Chondrocyte (in vitro differentiated cells): Measurements from ENCODE around the gene MMP17. TPM values are rescaled to one million over a fixed set of nuclear protein-coding genes. Genes with fewer than 3 reads are reported as not detected.

Source experiments
- DNase-seq: peaks from one replicate; pipeline ENCODE4 v3.0.0; 2021; ENCODE audit warnings: mixed read lengths, low spot score
- H3K27ac Mint-ChIP-seq: one replicate; pipeline ENCODE4 v1.8.0; 2021; ENCODE audit warnings: mild to moderate bottlenecking, moderate library complexity, mixed read lengths; ENCODE audit not compliant: unreplicated experiment
- H3K27me3 Mint-ChIP-seq: 2 replicates; pipeline ENCODE4 v1.8.0; 2021; ENCODE audit warnings: low read depth, mixed read lengths
- H3K36me3 Mint-ChIP-seq: 2 replicates; pipeline ENCODE4 v1.8.0; 2021; ENCODE audit warnings: low read depth, mixed read lengths
- H3K4me1 Mint-ChIP-seq: 2 replicates; pipeline ENCODE4 v1.8.0; 2021; ENCODE audit warnings: low read depth, mild to moderate bottlenecking, mixed read lengths
- H3K4me3 Mint-ChIP-seq: one replicate; pipeline ENCODE4 v1.8.0; 2021; ENCODE audit warnings: mild to moderate bottlenecking, moderate library complexity, mixed read lengths; ENCODE audit not compliant: unreplicated experiment
- H3K9me3 Mint-ChIP-seq: 2 replicates; pipeline ENCODE4 v1.8.0; 2021; ENCODE audit warnings: low read depth, mixed read lengths
- total RNA-seq: library from RNA; stranded (reverse); gene quantifications from 3 replicates; pipeline ENCODE4 v1.2.1, GENCODE V29; 2021
- TF ChIP-seq, protein P1 (sequence below): fragments of 200-600 bp; sonication (generic); IDR thresholded peaks from 2 replicates; pipeline ENCODE4 v1.5.0; 2021; ENCODE audit warnings: antibody characterized with exemption, mild to moderate bottlenecking, moderate library complexity

MMP17 gene
- total RNA-seq, 1 donor from 2014 or later, result 1.3 TPM

GRCh38 chr12:131845121-131845520 lies 16.9 kb downstream of the MMP17 start:
- Mint-ChIP-seq H3K27me3 (no peaks in the 10 kb centered on the region), H3K4me3 (no peak overlapping the region), H3K36me3 (no peaks in the 10 kb centered on the region), H3K9me3 (no peaks in the 10 kb centered on the region), H3K4me1 (no peaks in the 10 kb centered on the region), H3K27ac (no peak overlapping the region)
- no peak for DNase-seq
- TF ChIP-seq, protein P1, sequence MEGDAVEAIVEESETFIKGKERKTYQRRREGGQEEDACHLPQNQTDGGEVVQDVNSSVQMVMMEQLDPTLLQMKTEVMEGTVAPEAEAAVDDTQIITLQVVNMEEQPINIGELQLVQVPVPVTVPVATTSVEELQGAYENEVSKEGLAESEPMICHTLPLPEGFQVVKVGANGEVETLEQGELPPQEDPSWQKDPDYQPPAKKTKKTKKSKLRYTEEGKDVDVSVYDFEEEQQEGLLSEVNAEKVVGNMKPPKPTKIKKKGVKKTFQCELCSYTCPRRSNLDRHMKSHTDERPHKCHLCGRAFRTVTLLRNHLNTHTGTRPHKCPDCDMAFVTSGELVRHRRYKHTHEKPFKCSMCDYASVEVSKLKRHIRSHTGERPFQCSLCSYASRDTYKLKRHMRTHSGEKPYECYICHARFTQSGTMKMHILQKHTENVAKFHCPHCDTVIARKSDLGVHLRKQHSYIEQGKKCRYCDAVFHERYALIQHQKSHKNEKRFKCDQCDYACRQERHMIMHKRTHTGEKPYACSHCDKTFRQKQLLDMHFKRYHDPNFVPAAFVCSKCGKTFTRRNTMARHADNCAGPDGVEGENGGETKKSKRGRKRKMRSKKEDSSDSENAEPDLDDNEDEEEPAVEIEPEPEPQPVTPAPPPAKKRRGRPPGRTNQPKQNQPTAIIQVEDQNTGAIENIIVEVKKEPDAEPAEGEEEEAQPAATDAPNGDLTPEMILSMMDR, result no peak

DNA sequence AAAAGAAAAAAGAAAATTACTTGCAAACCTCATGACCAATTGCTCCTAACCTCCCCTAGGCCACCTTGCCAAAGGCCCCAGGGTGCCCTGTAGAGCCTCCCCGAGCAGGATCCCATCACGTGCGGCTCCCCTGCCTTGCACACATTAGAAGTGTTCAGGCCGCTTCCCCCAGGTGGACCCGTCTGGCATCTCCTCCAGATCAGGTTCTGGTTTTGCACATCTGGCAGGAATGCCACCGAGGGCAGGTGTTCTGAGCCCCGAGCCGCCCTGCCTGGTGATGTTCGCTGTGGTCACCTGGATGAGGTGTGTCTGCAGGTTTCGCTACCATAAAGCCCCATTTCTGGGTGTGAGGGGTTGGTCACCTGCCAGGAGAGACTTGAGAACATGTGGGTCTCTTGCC lies 19.3 kb downstream of the MMP17 start:
- TF ChIP-seq, protein P1, result no peak
- H3K27me3 Mint-ChIP-seq, result no peaks in the 10 kb centered on the region
- no peak for DNase-seq
- no peak overlapping the region for H3K4me3 Mint-ChIP-seq
- no peaks in the 10 kb centered on the region for H3K9me3 Mint-ChIP-seq
- H3K36me3 Mint-ChIP-seq, result no peaks in the 10 kb centered on the region
- H3K4me1 Mint-ChIP-seq, result no peaks in the 10 kb centered on the region
- no peak overlapping the region for H3K27ac Mint-ChIP-seq

DNA sequence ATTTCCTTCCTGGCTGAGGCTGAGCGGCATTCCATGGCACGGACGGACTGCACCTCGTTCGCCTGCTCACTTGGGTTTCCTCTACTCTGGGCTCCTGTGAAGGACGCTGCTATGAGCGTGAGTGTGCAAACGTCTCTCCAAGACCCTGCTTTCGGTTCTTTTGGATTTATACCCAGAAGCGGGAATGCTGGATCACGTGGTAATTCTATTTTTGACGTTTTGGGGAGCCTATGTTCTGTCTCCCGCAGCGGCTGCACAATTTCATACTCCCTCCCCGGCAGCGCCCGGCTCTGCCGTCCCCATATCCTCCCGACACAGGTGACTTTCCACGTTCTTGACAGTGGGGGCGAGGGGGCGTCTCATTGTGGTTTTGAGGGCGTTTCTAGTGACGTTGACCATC lies 20.6 kb downstream of the MMP17 start:
- H3K9me3 Mint-ChIP-seq, result no peaks in the 10 kb centered on the region
- H3K4me1 Mint-ChIP-seq, result no peaks in the 10 kb centered on the region
- no peaks in the 10 kb centered on the region for H3K27me3 Mint-ChIP-seq
- TF ChIP-seq, protein P1, result no peak
- H3K36me3 Mint-ChIP-seq, result no peaks in the 10 kb centered on the region
- no peak for DNase-seq
- H3K4me3 Mint-ChIP-seq, result no peak overlapping the region
- H3K27ac Mint-ChIP-seq, result no peak overlapping the region

- TF ChIP-seq, protein P1, result no peak
- no peaks in the 10 kb centered on the region for H3K27me3 Mint-ChIP-seq
- H3K9me3 Mint-ChIP-seq, result no peaks in the 10 kb centered on the region
- H3K27ac Mint-ChIP-seq, result no peak overlapping the region
- no peak overlapping the region for H3K4me3 Mint-ChIP-seq
- no peaks in the 10 kb centered on the region for H3K36me3 Mint-ChIP-seq
- DNase-seq, result peak; percentile 82
- H3K4me1 Mint-ChIP-seq, result no peaks in the 10 kb centered on the region
Observed at GRCh38 chr12:131849700-131850553, 21.7 kb downstream of the MMP17 start.

GRCh38 chr12:131850856-131851559 lies 22.8 kb downstream of the MMP17 start:
- H3K36me3 Mint-ChIP-seq, result no peaks in the 10 kb centered on the region

More at GRCh38 chr12:131850856-131851559, 22.8 kb downstream of the MMP17 start:
- H3K4me1 Mint-ChIP-seq, result no peaks in the 10 kb centered on the region
- H3K27ac Mint-ChIP-seq, result no peak overlapping the region
- H3K9me3 Mint-ChIP-seq, result no peaks in the 10 kb centered on the region
- no peak overlapping the region for H3K4me3 Mint-ChIP-seq
- TF ChIP-seq, protein P1, result peak; percentile 91
- peak; percentile 95 for DNase-seq
- H3K27me3 Mint-ChIP-seq, result no peaks in the 10 kb centered on the region
